GM18520 (cell line): ENCODE data around the gene HNRNPDL.
"Not testable (repeated sequence)": the region's sequence is repeated elsewhere in the genome, so short reads cannot be mapped to it uniquely, and the experiment has no call there.

Experiments
- ATAC-seq: cut with Tn5 transposase; IDR thresholded peaks from one replicate; pipeline ENCODE4 v1.9.1; 2021; ENCODE audit not compliant: unreplicated experiment

Gene HNRNPDL

DNA sequence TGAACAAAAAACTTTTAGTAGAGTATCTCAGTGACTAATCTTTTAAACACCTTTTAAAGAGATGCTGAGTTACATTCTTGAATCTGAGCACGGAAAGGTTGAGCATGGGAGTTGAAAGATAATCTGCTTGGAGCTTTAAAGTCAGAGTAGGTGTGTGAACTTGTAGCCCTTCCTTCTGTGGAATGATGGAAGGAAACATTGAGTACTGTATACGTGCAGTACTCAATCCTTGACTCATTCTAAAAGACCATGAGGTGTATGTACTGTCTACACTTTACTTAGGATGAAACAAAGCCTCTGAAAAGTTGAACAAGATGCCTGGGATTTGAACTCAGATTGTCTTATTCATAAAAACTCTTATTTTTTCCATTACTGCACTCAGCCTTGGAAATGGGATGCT is 3.5 kb upstream of the HNRNPDL start:
- no peak for ATAC-seq

DNA sequence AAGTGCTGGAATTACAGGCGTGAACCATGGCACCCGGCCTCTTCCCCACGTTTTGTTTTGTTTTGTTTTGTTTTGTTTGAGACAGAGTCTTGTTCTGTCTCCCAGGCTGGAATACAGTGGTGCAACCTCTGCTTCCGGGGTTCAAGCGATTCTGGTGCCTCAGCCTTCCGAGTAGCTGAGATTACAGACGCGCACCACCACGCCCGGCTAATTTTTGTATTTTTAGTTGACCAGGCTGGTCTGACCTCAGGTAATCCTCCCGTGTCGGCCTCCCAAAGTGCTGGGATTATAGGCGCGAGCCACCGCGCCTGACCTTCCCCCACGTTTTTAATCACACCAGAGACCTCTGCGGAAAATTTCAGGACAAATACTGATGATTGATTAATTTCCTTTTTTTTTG is 2.3 kb upstream of the HNRNPDL start:
- ATAC-seq: no peak

DNA sequence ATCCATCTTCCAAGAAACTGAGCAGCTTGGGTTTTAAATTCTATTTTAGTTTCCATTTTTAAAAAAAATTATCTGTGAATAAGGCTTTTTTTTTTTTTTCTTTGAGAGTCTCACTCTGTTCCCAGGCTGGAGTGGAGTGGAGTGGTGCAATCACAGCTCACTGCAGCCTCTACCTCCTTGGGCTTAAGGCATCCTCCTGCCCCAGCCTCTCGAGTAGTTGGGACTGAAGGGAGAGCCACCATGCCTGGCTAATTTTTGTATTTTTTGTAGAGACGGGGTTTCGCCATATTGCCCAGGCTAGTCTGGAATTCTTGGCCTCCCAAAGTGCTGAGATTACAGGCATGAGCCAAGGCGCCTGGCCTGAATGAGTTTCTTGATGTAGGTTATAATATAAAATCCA is 1.6 kb upstream of the HNRNPDL start:
- ATAC-seq: no peak

DNA sequence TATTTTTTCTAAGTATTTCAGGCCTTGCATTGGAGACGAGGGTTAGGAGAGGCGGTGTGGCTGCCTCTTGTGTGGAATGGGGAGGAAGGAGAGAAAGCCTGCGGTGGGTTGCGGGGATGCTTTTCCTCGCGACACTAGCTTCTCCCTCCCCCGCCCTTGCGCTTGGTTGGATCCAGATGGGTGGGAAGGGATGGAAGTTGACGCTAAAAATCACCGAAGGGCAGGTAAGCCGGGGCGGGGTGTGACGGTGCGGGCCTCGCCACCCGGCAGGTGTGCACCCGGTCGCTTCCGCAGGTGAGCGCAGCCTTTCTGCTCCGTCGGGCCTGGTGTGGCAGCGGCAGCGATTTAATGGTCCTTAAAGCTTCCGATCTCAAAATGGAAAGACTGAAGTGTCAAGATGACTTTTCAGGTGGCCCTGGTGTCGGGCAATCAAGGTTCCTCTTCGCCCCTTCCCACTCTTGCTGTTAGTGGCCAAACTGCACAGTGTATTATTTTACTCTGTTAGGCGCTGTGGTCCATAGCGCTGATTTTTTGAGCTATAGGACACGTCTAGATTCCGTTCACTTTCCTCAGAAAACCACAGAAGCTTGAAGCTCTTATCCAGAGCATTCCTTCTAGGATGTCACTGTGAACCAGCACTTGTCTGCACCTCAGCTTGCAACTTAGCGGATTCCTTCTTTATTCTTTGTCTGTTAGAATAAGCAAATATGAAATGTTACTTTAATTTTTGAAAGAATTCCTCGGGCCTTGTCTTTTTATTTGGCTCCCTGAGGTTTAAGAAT is 893 bp upstream of the HNRNPDL start:
- ATAC-seq: no peak

DNA sequence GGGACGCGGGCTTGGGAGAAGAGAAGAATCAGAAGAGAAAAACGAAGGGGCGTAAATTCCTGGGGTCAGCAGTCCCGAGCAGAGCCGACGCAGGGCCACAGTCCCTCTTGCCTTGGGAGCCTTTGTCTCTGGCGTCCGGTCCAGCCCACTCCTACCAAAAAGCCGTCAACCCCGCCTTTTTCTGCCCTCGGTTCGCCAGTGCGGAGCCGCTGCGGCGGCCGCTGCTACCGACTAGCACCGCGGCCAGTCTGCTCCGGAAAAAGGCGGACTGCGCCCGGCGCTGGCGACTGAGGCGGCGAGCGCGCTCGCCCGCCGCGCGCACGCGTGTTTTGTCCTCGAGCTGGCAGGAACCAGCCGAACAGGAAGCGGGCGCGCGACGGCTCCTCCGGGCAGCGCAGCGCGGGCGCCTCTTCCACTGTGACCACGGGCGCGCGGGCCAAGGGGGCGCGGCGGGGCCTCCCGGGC is 502 bp downstream of the HNRNPDL start:
- no peak for ATAC-seq

DNA sequence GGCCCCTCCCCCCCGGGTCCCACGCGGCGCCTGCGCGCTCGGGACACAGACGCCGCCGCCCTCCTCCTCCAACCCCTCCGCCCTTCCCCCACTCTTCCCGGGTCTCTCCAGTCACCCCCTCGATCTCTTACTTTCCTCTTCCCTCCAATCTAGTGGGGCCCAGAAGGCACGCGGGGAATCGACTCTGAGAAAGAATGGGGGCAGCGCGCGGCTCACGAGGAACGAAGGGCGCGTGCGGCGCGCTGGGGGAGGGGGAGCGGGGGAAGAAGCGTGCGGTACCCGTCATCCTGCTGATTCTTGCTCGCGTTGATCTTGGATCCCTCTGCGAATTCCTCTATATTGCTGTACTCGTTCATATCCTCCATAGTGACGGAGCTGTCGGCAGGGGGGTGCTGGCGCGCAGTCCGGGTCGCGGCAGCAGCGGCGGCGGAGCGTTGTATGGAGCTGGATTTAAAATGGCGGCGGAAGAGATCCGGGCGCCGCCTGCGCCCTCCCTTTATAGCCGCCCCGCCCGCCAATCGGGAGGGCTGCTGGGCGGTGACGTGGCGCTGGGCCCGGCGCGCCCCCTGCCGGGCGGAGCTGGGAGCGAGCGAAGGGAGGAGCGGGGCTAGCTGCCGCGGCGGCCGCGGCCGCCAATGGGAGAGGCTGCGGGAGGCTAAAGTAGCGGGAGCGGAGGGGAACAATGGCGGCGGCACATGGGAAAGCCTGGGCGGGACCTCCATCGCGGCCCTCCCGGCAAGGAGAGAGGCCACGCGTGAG is 1.1 kb downstream of the HNRNPDL start:
- peak; percentile 39 for ATAC-seq

DNA sequence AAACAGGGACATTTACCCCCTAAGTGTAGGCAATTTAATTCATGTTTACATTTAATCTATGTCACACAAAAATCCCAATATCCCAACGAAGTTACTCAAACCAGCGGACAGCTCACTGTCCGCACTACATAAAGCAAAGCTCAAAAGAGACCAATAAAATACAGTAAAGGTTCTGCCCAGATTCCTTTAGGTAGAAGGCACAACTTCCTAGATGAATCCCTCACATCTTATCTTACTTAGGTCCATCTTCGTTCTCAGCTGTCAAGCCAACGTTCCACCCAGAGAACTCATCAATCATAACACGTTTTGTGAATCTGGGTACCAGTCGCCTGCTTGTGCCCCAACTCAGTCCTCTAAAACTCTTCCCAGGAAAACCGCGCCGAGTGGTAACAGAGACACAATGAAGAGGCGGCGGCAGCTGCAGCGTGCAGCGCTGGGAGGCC is 1.7 kb downstream of the HNRNPDL start:
- ATAC-seq: no peak

DNA sequence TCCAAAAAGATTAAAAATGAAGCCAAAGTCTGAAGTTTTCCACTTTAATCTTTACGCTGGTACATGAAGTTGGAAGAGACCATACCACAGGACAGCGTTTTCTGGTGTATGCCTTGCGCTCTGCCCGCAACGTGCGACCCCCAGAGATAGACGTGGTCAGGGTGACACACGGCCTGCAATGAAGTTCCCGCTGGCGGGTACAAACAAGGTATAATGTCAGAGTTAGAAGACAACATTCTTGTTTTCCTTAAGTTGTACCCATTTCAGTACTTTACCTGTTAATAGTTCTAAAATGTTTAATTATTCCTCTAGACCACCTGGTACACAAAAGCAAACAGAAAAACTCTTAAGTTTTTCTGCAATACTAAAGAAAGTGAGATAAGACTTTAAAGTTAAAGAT is 4.8 kb downstream of the HNRNPDL start:
- ATAC-seq: no peak

DNA sequence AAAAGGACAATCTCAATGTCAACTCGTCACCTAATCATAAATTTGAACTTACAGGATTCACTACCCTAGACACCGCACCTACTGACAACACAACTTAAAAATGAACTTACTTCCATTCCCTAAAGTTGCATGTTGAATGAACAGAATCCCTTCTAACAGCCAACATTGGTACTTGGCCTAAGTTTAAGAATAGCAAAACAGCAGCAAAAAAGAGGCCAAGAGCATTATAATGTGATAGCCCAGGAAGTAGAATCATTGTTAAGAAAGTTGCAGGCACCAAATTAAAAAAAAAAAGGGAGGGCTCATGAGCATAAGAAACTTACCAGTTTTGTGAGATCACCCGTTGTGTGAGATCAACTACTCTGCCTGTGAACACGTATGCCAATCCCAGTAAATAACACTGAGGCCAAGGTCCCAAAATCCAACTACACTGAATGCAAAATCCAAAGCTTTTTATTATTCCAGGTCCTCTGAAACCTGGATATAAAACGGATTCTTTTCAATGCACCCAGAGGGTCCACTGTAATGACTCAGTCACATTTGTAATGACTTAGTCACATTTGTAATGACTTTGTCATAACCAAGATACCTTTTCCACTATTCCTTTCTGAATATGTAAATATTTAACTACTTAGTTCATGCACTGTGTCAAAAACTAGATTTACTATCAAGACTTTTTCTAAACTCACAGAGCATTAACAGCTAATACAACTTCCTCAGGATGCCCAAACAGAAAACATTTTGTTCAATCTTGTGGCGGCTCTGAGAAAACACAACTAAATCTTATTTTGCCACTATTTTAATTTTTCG is 6.8 kb downstream of the HNRNPDL start:
- ATAC-seq: no peak

DNA sequence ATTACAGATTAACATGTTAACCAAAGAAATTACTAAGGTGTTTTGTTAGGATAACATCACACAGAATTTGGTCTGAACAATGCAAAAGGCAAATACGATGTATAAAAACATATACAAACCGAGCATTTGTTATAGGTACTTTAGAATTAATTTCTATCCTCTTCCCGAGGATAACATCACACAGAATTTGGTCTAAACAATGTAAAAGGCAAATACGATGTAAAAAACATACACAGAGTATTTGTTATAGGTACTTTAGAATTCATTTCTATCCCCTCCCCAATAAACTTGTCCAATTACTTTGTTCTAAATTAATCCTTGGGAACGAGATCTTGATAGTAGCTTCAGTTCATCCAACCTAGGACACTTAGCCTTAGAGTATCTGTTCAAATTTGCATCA is 7.6 kb downstream of the HNRNPDL start:
- no peak for ATAC-seq

DNA sequence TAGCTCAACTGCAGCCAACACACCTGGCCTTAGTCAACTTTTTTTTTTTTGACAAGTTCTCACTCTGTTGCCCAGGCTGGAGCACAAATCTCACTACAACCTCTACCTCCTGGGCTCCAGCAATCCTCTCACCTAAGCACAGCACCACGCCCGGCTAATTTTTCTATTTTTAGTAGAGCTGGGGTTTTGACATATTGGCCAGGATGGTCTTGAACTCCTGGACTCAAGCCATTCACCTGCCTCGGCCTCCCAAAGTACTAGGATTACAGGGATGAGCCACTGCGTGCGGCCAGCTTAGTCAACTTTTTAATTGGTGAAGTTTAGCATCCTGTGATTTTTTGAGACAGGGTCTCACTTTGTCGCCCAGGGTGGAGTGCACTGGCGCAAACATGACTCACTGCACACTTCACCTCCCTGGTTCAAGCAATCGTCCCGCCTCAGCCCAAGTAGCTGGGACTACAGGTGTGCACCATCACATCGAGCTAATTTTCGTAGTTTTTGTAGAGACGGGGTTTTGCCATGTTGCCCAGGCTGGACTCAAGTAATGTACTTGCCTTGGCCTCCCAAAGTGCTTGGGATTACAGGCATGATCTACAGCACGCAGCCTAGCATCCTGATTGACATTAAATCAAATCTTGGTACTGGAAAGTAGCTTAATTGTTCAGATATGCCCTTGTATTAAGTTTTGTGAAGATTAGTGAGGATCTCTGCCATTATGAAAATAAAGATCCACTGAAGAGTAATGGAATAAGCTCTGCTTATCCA is 8.3 kb downstream of the HNRNPDL start:
- ATAC-seq: no peak

DNA sequence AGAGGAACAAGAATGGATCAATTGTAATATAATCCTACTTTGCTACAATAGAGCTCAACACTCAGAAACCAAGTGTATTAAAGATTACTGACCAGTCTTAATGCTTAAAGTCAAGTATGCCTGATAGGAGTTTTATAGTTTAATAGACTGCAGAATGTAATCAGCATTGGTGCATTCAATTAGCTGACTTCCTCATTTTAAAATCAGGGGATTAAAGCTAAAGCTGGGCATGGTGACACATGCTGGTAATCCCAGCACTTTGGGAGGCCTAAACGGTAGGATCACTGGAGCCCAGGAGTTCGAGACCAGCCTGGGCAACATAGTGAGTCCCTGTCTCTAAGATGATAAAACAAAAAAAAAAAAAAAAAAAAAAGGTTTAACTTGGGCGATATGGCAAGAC is 10.8 kb downstream of the HNRNPDL start:
- no peak for ATAC-seq

DNA sequence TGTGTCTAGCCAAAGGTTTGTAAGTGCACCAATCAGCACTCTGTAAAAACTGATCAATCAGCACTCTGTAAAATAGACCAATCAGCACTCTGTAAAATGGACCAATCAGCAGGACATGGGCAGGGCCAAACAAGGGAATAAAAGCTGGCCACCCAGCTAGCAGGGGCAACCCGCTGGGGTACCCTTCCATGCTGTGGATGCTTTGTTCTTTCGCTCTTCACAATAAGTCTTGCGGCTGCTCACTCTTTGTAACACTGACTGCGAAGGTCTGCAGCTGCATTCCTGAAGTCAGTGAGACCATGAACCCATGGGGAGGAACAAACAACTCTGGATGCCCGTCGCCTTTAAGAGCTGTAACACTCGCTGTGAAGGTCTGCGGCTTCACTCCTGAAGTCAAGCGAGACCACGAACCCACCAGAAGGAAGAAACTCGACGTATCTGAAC is 14.3 kb downstream of the HNRNPDL start:
- no peak for ATAC-seq

DNA sequence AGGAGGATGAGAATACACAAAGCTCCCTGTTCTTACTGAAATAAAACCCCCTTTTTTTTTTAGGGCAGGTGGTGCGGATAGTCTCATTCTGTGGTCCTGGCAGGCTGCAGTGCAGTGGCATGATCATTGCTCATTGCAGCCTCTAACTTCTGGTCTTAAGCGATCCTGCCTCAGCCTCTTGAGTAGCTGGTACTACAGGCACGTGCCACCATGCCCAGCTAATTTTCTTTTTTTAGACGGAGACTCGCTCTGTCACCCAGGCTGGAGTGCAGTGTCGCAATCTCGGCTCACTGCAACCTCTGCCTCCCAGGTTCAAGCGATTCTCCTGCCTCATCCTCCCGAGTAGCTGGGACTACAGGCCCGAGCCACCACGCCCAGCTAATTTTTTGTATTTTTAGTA is 15.2 kb downstream of the HNRNPDL start:
- ATAC-seq: not testable (repeated sequence)

DNA sequence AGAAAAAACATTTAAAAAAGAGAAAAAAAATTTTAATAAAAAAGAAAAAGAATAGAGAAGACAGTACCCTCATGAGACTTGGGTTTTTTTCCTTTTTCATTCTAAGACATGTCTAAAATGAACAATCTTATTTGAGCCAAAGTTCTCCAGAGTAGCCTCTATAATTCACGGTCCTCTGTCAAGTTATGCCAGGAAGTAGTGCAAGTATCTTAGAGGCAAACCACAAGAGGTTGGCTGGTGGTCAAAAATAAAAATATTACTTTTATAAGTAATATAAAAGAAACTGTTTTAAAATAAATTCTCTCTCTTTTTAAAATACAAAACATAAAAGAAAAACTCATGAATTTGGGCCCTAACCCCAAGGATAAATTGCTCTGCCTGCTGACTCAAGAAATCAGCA is 26.5 kb downstream of the HNRNPDL start:
- ATAC-seq: no peak

DNA sequence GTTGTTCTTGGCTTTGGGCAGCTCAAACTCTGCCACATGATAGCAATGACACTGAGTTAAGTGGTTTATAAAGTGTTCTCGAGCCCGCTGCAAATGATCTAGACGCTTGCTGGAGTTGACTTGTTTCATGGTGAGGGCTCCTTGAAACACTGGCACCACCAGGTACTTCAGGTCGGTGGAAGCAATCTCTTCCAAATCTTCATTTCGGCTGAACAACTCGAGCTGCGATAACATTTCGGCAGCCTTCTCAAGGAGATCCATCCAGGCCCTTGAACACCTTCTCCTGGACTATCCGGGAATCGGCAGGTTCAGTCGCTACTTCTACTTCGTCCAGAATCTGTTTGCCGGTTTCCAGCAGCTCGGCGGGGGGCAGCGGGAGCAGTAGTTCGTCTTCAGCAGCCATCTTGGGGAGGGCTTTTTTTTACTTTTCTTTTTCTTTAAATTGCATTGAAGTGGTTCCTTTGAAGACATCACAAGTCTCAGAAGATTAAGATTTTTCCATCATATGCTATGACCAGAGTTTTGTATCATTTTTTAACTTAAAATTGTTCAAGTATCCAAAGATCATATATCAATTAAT is 28.0 kb downstream of the HNRNPDL start:
- ATAC-seq: no peak

DNA sequence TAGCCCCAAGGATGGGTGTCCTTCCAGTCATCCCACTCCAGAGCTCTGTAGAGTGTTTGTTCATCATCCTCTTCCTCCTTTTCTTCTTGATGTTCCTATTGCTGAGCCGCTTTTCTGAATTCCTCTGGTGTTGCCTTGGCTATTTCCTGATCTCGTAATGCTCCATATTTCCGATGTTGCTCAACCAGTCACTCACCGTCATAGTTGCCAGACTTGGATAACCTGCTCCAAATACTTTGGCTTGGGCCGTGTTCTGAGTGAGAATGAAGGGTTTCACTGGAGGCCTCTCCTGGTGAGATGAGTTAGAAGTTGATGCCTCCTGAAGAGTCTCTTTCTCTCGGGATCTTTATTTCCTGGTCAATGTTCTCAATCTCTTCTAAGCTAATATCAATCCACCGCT is 28.7 kb downstream of the HNRNPDL start:
- ATAC-seq: no peak

DNA sequence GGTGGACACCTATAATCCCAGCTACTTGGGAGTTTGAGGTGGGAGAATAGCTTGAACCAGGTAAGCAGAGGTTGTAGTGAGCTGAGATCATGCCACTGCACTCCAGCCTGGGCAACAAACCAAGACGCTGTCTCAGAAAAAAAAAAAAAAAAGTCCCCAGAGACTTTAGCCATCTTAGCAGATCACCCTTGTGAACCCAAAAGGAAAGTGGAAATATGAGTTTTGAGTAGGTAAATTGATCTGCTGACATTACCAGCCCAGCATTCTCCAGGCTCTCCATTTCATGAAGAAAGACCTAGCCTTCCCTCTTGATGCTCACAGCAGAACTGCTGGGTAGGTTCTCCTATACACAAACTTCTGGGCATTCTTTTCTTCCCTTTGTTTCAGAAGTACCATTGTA is 32.0 kb downstream of the HNRNPDL start:
- ATAC-seq: no peak

DNA sequence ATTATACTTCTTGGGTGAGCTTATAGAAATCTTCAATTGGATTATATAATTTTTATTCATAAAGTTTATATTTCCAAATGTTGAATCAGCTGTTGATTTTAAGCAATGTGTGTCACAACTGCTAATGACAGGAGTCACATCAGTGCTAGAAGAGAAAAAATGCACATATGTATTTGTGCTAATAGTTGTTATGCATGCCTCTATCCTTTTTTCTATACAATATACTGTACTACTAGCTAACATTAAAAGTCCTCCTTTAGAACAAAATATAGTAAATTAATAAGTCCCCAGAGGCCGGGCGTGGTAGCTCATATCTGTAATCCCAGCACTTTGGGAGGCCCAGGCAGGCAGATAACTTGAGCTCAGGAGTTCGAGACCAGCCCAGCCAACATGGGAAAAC is 32.7 kb downstream of the HNRNPDL start:
- ATAC-seq: no peak

DNA sequence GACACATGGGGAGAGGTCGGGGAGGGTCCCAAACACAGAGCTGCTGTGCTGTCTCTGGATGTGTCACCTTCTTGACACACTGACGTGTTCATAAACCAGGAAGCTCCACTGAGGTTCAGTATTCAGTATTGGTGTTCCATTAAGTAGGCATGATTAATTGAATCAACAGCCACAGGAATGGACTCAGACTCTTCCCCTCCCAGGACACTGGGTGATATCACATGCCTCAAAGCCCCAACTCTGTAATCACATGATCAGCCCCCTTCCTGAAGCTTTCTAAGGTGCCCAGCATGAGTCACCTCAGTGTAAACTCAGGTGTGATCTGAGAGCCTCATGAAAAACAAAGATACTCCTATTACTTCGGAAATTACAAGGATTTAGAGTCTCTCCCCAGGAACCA is 35.4 kb downstream of the HNRNPDL start:
- ATAC-seq: no peak
